Liver (tissue), 9 donors: Measurements from ENCODE around the gene ACSS1. TPM values are rescaled to one million over a fixed set of nuclear protein-coding genes. Genes with fewer than 3 reads are reported as not detected.

Experiments
- DNase-seq: peaks from one replicate; pipeline ENCODE4 v3.0.0-alpha.2; 2017; ENCODE audit warnings: low spot score
- H3K27ac ChIP-seq, 2 donors: one replicate each; pipeline ENCODE4 v1.7.0; 2013; ENCODE audit warnings: inconsistent platforms in 2 of 2, low read length in 2 of 2, control low read depth in 1 of 2, low read depth in 1 of 2, mild to moderate bottlenecking in 1 of 2
- H3K27me3 ChIP-seq, 4 donors: one replicate each; pipeline versions ENCODE4 v1.6.1 to v1.7.0; 2013; ENCODE audit warnings: low read length in 3 of 4, inconsistent platforms in 1 of 4, mild to moderate bottlenecking in 1 of 4, moderate library complexity in 1 of 4; ENCODE audit not compliant: control insufficient read depth in 4 of 4, insufficient read depth in 4 of 4
- H3K36me3 ChIP-seq, 4 donors: one replicate each; pipeline versions ENCODE4 v1.6.1 to v1.7.0; 2013; ENCODE audit warnings: low read length in 3 of 4, mild to moderate bottlenecking in 3 of 4, low read depth in 1 of 4, moderate library complexity in 1 of 4; ENCODE audit not compliant: control insufficient read depth in 4 of 4, insufficient read depth in 3 of 4
- H3K4me1 ChIP-seq, 4 donors: one replicate each; pipeline versions ENCODE4 v1.6.1 to v1.7.0; 2013; ENCODE audit warnings: low read length in 3 of 4, mild to moderate bottlenecking in 3 of 4, moderate library complexity in 1 of 4; ENCODE audit not compliant: control insufficient read depth in 4 of 4, insufficient read depth in 4 of 4
- H3K4me3 ChIP-seq, 3 donors: one replicate each; pipeline versions ENCODE4 v1.6.1 to v1.7.0; 2013; ENCODE audit warnings: low read length in 3 of 3, control low read depth in 1 of 3, low read depth in 1 of 3, mild to moderate bottlenecking in 1 of 3
- H3K9ac ChIP-seq, 2 donors: one replicate each; pipeline ENCODE4 v1.7.0; 2013; ENCODE audit warnings: low read length in 2 of 2, mild to moderate bottlenecking in 2 of 2, moderate library complexity in 2 of 2, control low read depth in 1 of 2, low read depth in 1 of 2
- H3K9me3 ChIP-seq, 4 donors: one replicate each; pipeline versions ENCODE4 v1.6.1 to v1.7.0; 2013; ENCODE audit warnings: low read length in 3 of 4; ENCODE audit not compliant: control insufficient read depth in 4 of 4
- ATF3 ChIP-seq: IDR thresholded peaks from 2 replicates; pipeline ENCODE4 v1.6.1; 2016; ENCODE audit warnings: antibody characterized with exemption
- CTCF ChIP-seq: fragments of 150-350 bp; IDR thresholded peaks from 2 replicates; pipeline ENCODE4 v1.5.1; 2017; ENCODE audit warnings: improper control_type of control experiment, low read depth, low read length; ENCODE audit not compliant: missing input control
- EGR1 ChIP-seq, 2 donors: IDR thresholded peaks; 2 replicates each; pipeline ENCODE4 v1.6.1; 2016 to 2018; ENCODE audit warnings: antibody characterized with exemption in 2 of 2, low read depth in 2 of 2
- FOXA1 ChIP-seq: IDR thresholded peaks from 2 replicates; pipeline ENCODE4 v1.6.1; 2016; ENCODE audit warnings: antibody characterized with exemption
- FOXA2 ChIP-seq: IDR thresholded peaks from 2 replicates; pipeline ENCODE4 v1.6.1; 2016; ENCODE audit warnings: antibody characterized with exemption
- GABPA ChIP-seq, 2 donors: IDR thresholded peaks in 1 of 2; conservative IDR thresholded peaks in 1 of 2; 2 replicates each; pipeline ENCODE4 v1.6.1; 2016; ENCODE audit warnings: antibody characterized with exemption in 2 of 2, mild to moderate bottlenecking in 1 of 2, moderate library complexity in 1 of 2
- HNF4A ChIP-seq, 2 donors: conservative IDR thresholded peaks; 2 replicates each; pipeline ENCODE4 v1.6.1; 2016; ENCODE audit warnings: antibody characterized with exemption in 2 of 2, mild to moderate bottlenecking in 2 of 2
- HNF4G ChIP-seq: IDR thresholded peaks from 2 replicates; pipeline ENCODE4 v1.6.1; 2016; ENCODE audit warnings: antibody characterized with exemption
- JUND ChIP-seq, 2 donors: IDR thresholded peaks; 2 replicates each; pipeline ENCODE4 v1.6.1; 2016; ENCODE audit warnings: antibody characterized with exemption in 2 of 2
- MAX ChIP-seq: IDR thresholded peaks from 2 replicates; pipeline ENCODE4 v1.6.1; 2016; ENCODE audit warnings: antibody characterized with exemption
- NR2F2 ChIP-seq: IDR thresholded peaks from 2 replicates; pipeline ENCODE4 v1.6.1; 2016; ENCODE audit warnings: antibody characterized with exemption
- RAD21 ChIP-seq, 2 donors: IDR thresholded peaks; 2 replicates each; pipeline ENCODE4 v1.6.1; 2016; ENCODE audit warnings: antibody characterized with exemption in 2 of 2, mild to moderate bottlenecking in 2 of 2
- REST ChIP-seq: IDR thresholded peaks from 2 replicates; pipeline ENCODE4 v1.6.1; 2016; ENCODE audit warnings: antibody characterized with exemption, mild to moderate bottlenecking
- RXRA ChIP-seq, 2 donors: IDR thresholded peaks; 2 replicates each; pipeline ENCODE4 v1.6.1; 2017 to 2018; ENCODE audit warnings: antibody characterized with exemption in 2 of 2, mild to moderate bottlenecking in 1 of 2
- SP1 ChIP-seq: IDR thresholded peaks from 2 replicates; pipeline ENCODE4 v1.6.1; 2018; ENCODE audit warnings: antibody characterized with exemption, mild to moderate bottlenecking
- TAF1 ChIP-seq: conservative IDR thresholded peaks from 2 replicates; pipeline ENCODE4 v1.6.1; 2016; ENCODE audit warnings: antibody characterized with exemption, mild to moderate bottlenecking
- YY1 ChIP-seq: IDR thresholded peaks from 2 replicates; pipeline ENCODE4 v1.6.1; 2016; ENCODE audit warnings: antibody characterized with exemption, mild to moderate bottlenecking
- ZBTB33 ChIP-seq: IDR thresholded peaks from 2 replicates; pipeline ENCODE4 v1.6.1; 2016; ENCODE audit warnings: antibody characterized with exemption
- WGBS: extraction: QIAGEN DNeasy Blood & Tissue Kit; methylation state at CpG from one replicate; pipeline ENCODE4 v1.1.7; 2013; 5-methylcytosine and 5-hydroxymethylcytosine counted together
- polyA plus RNA-seq, 2 donors: library from polyadenylated mRNA; stranded (reverse) in 1 of 2; unstranded in 1 of 2; fragments of 200-250 nt in 1 of 2; fragments of >200 nt in 1 of 2; fragmentation: Nextera tagmentation in 1 of 2; extraction: Ambion mirVana in 1 of 2; gene quantifications; one replicate each; pipeline versions ENCODE4 v1.2.1 to v1.2.3, GENCODE V29; 2013 to 2015
- total RNA-seq, 2 donors: library from RNA; depleted of rRNA; stranded (reverse); fragments of >200 nt; gene quantifications; one replicate each; pipeline ENCODE4 v1.2.3, GENCODE V29; 2014
- donor health status: healthy.
- donor health status: healthy.
- donor health status: healthy.
- donor health status: healthy.
- donor health status: healthy.

The ACSS1 gene
- total and polyA plus RNA-seq, 4 donors, result 5.3 to 87.5 (median 22.1) TPM

GRCh38 chr20:24987244-24987643 lies 70.7 kb downstream of the ACSS1 start:
- no peaks in the 10 kb centered on the region for H3K9me3 ChIP-seq
- H3K27ac ChIP-seq, result peak overlapping the region; percentile 80 to 93
- H3K27me3 ChIP-seq, result no peaks in the 10 kb centered on the region
- no peak overlapping the region for H3K4me3 ChIP-seq
- H3K4me1 ChIP-seq, result peaks cover 12 to 79% (median 64%) of the 10 kb centered on the region in 4 donors
- no peak overlapping the region for H3K9ac ChIP-seq
- DNase-seq, result no peak
- TF ChIP-seq RAD21 (IDR thresholded peaks at IDR 0.05), result no peak
- TF ChIP-seq TAF1, result no peak
- TF ChIP-seq HNF4G, result peak; percentile 30
- peak; percentile 28 for TF ChIP-seq ZBTB33
- TF ChIP-seq NR2F2, result no peak
- TF ChIP-seq JUND (IDR thresholded peaks at IDR 0.05), result peak in 1 of 2 donors; percentile 48
- peak; percentile 86 for TF ChIP-seq FOXA2
- no peak for TF ChIP-seq REST
- TF ChIP-seq CTCF, result no peak
- peak; percentile 79 for TF ChIP-seq FOXA1
- TF ChIP-seq MAX, result peak; percentile 34
- TF ChIP-seq SP1, result no peak
- peak; percentile 55 to 78 for TF ChIP-seq RXRA (IDR thresholded peaks at IDR 0.05)
- TF ChIP-seq GABPA (IDR thresholded peaks at IDR 0.05 in 1 of 2, conservative IDR thresholded peaks at IDR 0.05 in 1 of 2), result no peak
- peak; percentile 49 to 65 for TF ChIP-seq HNF4A (conservative IDR thresholded peaks at IDR 0.05)
- peak; percentile 88 for TF ChIP-seq ATF3
- peak; percentile 11 to 40 for TF ChIP-seq EGR1 (IDR thresholded peaks at IDR 0.05; ENCODE audit: low read depth in 2 of 2)
- peak; percentile 40 for TF ChIP-seq YY1
- H3K36me3 ChIP-seq, result peaks cover 0 to 6% (median under 1%) of the 10 kb centered on the region in 4 donors
- WGBS, result 39% methylated on average over 2 of the region's 2 CpGs
